Hepatocyte (in vitro differentiated cells): ENCODE data around the gene CYB5R2. TPM values are rescaled to one million over a fixed set of nuclear protein-coding genes. Genes with fewer than 3 reads are reported as not detected.

Experiments used
- DNase-seq: peaks from one replicate; pipeline ENCODE4 v3.0.0-alpha.2; 2016; ENCODE audit warnings: low spot score
- H2AFZ ChIP-seq: fragments of 200-600 bp; sonication (generic); 2 replicates; pipeline ENCODE4 v1.6.0; 2016; ENCODE audit warnings: antibody characterized with exemption, mild to moderate bottlenecking
- H3K27ac ChIP-seq: fragments of 200-600 bp; sonication (generic); 2 replicates; pipeline ENCODE4 v1.5.1; 2016; ENCODE audit warnings: mild to moderate bottlenecking
- H3K27me3 ChIP-seq: fragments of 200-600 bp; sonication (generic); 2 replicates; pipeline ENCODE4 v1.6.1; 2016
- H3K36me3 ChIP-seq: fragments of 200-600 bp; sonication (generic); replicated peaks from 2 replicates; pipeline ENCODE4 v1.5.1; 2016; ENCODE audit warnings: low read depth; ENCODE audit not compliant: insufficient read depth
- H3K4me1 ChIP-seq: fragments of 200-600 bp; sonication (generic); 2 replicates; pipeline ENCODE4 v1.5.1; 2016; ENCODE audit warnings: mild to moderate bottlenecking, moderate library complexity; ENCODE audit not compliant: insufficient read depth
- H3K4me2 ChIP-seq: fragments of 200-600 bp; sonication (generic); 2 replicates; pipeline ENCODE4 v1.6.0; 2016
- H3K4me3 ChIP-seq: fragments of 200-600 bp; sonication (generic); 2 replicates; pipeline ENCODE4 v1.5.1; 2016; ENCODE audit warnings: mild to moderate bottlenecking
- H3K79me2 ChIP-seq: fragments of 200-600 bp; sonication (generic); 2 replicates; pipeline ENCODE4 v1.6.0; 2017; ENCODE audit warnings: mild to moderate bottlenecking
- H3K9me2 ChIP-seq: fragments of 200-600 bp; sonication (generic); replicated peaks from 2 replicates; pipeline ENCODE4 v1.6.0; 2017; ENCODE audit warnings: mild to moderate bottlenecking; ENCODE audit not compliant: insufficient read depth
- H3K9me3 ChIP-seq: fragments of 200-600 bp; sonication (generic); 2 replicates; pipeline ENCODE4 v1.5.1; 2016; ENCODE audit warnings: low read depth, mild to moderate bottlenecking
- H4K20me1 ChIP-seq: fragments of 200-600 bp; sonication (generic); 2 replicates; pipeline ENCODE4 v1.6.0; 2016; ENCODE audit warnings: mild to moderate bottlenecking; ENCODE audit not compliant: insufficient read depth, poor library complexity, severe bottlenecking
- EZH2 ChIP-seq: fragments of 200-600 bp; sonication (generic); IDR thresholded peaks from 2 replicates; pipeline ENCODE4 v1.6.1; 2016; ENCODE audit warnings: antibody characterized with exemption, mild to moderate bottlenecking, borderline replicate concordance
- EZH2phosphoT487 ChIP-seq: fragments of 200-600 bp; sonication (generic); IDR thresholded peaks from one replicate; pipeline ENCODE4 v1.6.1; 2018; ENCODE audit warnings: antibody characterized with exemption, mild to moderate bottlenecking, low read depth, moderate library complexity; ENCODE audit not compliant: unreplicated experiment, severe bottlenecking
- WGBS: methylation state at CpG from one replicate; pipeline ENCODE4 v1.1.6; 2016; ENCODE audit warnings: low lambda C conversion rate; ENCODE audit errors: missing lambda C conversion rate; 5-methylcytosine and 5-hydroxymethylcytosine counted together
- polyA plus RNA-seq: library from polyadenylated mRNA; unstranded; fragments of >200 nt; fragmentation: Nextera tagmentation; extraction: Ambion mirVana; gene quantifications from 2 replicates; pipeline ENCODE4 v1.2.1, GENCODE V29; 2016
- total RNA-seq: library from RNA; depleted of rRNA; stranded (reverse); fragments of >200 nt; gene quantifications from 2 replicates; pipeline ENCODE4 v1.2.3, GENCODE V29; 2014
- TF ChIP-seq, protein P1 (sequence below): fragments of 200-600 bp; sonication (generic); IDR thresholded peaks from 2 replicates; pipeline ENCODE4 v1.5.1; 2016; ENCODE audit warnings: antibody characterized with exemption, mild to moderate bottlenecking; ENCODE audit not compliant: poor library complexity

CYB5R2 gene
- total and polyA plus RNA-seq, 2 experiments from 2014 or later = 19.9 to 38.5 TPM

DNA sequence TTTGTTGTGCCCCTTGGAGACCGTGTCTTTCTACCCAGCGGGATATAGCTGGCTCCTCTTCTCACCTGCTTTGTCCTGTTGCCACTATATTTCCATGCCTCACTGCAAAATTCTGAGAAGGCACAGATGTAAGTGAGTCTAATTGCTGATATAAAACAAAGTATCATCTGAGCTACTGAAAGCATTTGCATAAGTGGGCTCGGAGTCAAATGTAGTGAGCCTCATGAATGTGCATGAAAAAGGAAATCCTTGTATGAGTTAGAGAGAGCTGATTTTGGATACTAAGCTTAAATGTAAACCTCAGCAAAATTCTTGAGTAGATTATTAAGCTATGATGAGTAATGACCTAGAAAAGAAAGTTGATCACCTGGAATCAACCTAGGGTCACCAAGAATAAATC, 19.1 kb upstream of the CYB5R2 start:
- no peaks in the 10 kb centered on the region for H3K9me3 ChIP-seq
- TF ChIP-seq EZH2phosphoT487 (no peak), EZH2 (no peak)
- TF ChIP-seq, protein P1, sequence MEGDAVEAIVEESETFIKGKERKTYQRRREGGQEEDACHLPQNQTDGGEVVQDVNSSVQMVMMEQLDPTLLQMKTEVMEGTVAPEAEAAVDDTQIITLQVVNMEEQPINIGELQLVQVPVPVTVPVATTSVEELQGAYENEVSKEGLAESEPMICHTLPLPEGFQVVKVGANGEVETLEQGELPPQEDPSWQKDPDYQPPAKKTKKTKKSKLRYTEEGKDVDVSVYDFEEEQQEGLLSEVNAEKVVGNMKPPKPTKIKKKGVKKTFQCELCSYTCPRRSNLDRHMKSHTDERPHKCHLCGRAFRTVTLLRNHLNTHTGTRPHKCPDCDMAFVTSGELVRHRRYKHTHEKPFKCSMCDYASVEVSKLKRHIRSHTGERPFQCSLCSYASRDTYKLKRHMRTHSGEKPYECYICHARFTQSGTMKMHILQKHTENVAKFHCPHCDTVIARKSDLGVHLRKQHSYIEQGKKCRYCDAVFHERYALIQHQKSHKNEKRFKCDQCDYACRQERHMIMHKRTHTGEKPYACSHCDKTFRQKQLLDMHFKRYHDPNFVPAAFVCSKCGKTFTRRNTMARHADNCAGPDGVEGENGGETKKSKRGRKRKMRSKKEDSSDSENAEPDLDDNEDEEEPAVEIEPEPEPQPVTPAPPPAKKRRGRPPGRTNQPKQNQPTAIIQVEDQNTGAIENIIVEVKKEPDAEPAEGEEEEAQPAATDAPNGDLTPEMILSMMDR = no peak
- H3K4me2 ChIP-seq = peak overlapping the region; percentile 28
- no peak overlapping the region for H3K27ac ChIP-seq
- 90% methylated on average over 3 of the region's 3 CpGs for WGBS
- peaks cover 9% of the 10 kb centered on the region for H3K4me1 ChIP-seq
- no peak overlapping the region for H3K4me3 ChIP-seq
- H4K20me1 ChIP-seq = no peaks in the 10 kb centered on the region
- no peaks in the 10 kb centered on the region for H3K27me3 ChIP-seq
- no peaks in the 10 kb centered on the region for H3K9me2 ChIP-seq
- DNase-seq = no peak
- no peaks in the 10 kb centered on the region for H3K79me2 ChIP-seq
- H2AFZ ChIP-seq = no peak overlapping the region
- no peaks in the 10 kb centered on the region for H3K36me3 ChIP-seq

- H3K79me2 ChIP-seq = no peaks in the 10 kb centered on the region
- peaks cover 9% of the 10 kb centered on the region for H3K4me1 ChIP-seq
- H3K27ac ChIP-seq = no peak overlapping the region
- no peaks in the 10 kb centered on the region for H3K27me3 ChIP-seq
- H4K20me1 ChIP-seq = no peaks in the 10 kb centered on the region
- WGBS = 55% methylated on average over 6 of the region's 6 CpGs
- no peak for DNase-seq
- TF ChIP-seq, protein P1 = no peak
- TF ChIP-seq EZH2 = peak; percentile 11
- no peaks in the 10 kb centered on the region for H3K9me3 ChIP-seq
- no peak overlapping the region for H2AFZ ChIP-seq
- H3K36me3 ChIP-seq = no peaks in the 10 kb centered on the region
- no peak overlapping the region for H3K4me3 ChIP-seq
- H3K4me2 ChIP-seq = peak overlapping the region; percentile 28
- H3K9me2 ChIP-seq = no peaks in the 10 kb centered on the region
Observed at GRCh38 chr11:7691759-7692350, 18.6 kb upstream of the CYB5R2 start.

GRCh38 chr11:7690648-7691047, 17.3 kb upstream of the CYB5R2 start:
- Histone ChIP-seq H4K20me1 (no peaks in the 10 kb centered on the region), H3K79me2 (no peaks in the 10 kb centered on the region), H3K4me1 (peaks cover 9% of the 10 kb centered on the region), H3K27ac (no peak overlapping the region), H3K9me2 (no peaks in the 10 kb centered on the region), H2AFZ (no peak overlapping the region), H3K36me3 (no peaks in the 10 kb centered on the region), H3K9me3 (no peaks in the 10 kb centered on the region), H3K27me3 (no peaks in the 10 kb centered on the region), H3K4me2 (no peak overlapping the region), H3K4me3 (no peak overlapping the region)
- DNase-seq = peak; percentile 50
- WGBS = 44% methylated on average over 6 of the region's 6 CpGs
- TF ChIP-seq EZH2 (no peak), EZH2phosphoT487 (no peak)
- TF ChIP-seq, protein P1 = peak; percentile 45
